GM23248 (cell line): Measurements from ENCODE around the gene UPF2.

Experiments used
- EZH2 ChIP-seq: fragments of 200-600 bp; sonication (generic); IDR thresholded peaks from 2 replicates; pipeline ENCODE4 v1.6.1; 2018; ENCODE audit warnings: antibody characterized with exemption, mild to moderate bottlenecking; ENCODE audit not compliant: insufficient read depth, poor library complexity, severe bottlenecking
- EZH2phosphoT487 ChIP-seq: fragments of 200-600 bp; sonication (generic); IDR thresholded peaks from 2 replicates; pipeline ENCODE4 v1.6.1; 2018; ENCODE audit warnings: antibody characterized with exemption, moderate library complexity, mild to moderate bottlenecking, low read depth; ENCODE audit not compliant: insufficient read depth

GRCh38 chr10:11877591-11877905, 165.1 kb downstream of the UPF2 start:
- TF ChIP-seq EZH2 (no peak), EZH2phosphoT487 (no peak)
